ENCODE data around the gene HIF1A. TPM values are rescaled to one million over a fixed set of nuclear protein-coding genes. Genes with fewer than 3 reads are reported as not detected.
"Not testable (repeated sequence)": the region's sequence is repeated elsewhere in the genome, so short reads cannot be mapped to it uniquely, and the experiment has no call there.

Gene HIF1A
- total and polyA plus RNA-seq, 4 donors: 43.8 to 173 (median 106) TPM

GRCh38 chr14:61699027-61699426, 3.7 kb downstream of the HIF1A start:
- intact Hi-C loops (cut with DNase I): loop anchor here (5.0 to 10.0 kb wide), 5 partner anchors 48 to 224 kb away; no protein-coding TSS in a partner anchor
- Histone ChIP-seq H3K4me3 (ENCODE audit: low read length in 2 of 2) (no peak overlapping the region), H3K4me1 (ENCODE audit: control insufficient read depth in 1 of 2, insufficient read depth in 2 of 2, low read length in 2 of 2) (peaks cover 0 to 2% of the 10 kb centered on the region in 2 donors), H3K27me3 (ENCODE audit: control insufficient read depth in 1 of 2, insufficient read depth in 2 of 2, low read length in 1 of 2) (peaks cover 0 to 2% of the 10 kb centered on the region in 2 donors), H3K36me3 (ENCODE audit: control insufficient read depth in 1 of 2, insufficient read depth in 2 of 2, low read length in 1 of 2) (no peaks in the 10 kb centered on the region), H3K9me3 (ENCODE audit: control insufficient read depth, low read length) (no peaks in the 10 kb centered on the region), H3K27ac (ENCODE audit: low read depth in 1 of 2, low read length in 2 of 2) (no peak overlapping the region)
- DNase-seq (no peak), ATAC-seq (ENCODE audit: low FRiP score) (no peak)
- 82% methylated on average over 6 of the region's 6 CpGs for WGBS, 2 donors

GRCh38 chr14:61700104-61700886, 5.0 kb downstream of the HIF1A start:
- Histone ChIP-seq H3K4me1 (ENCODE audit: control insufficient read depth in 1 of 2, insufficient read depth in 2 of 2, low read length in 2 of 2) (peaks cover 0 to 2% of the 10 kb centered on the region in 2 donors), H3K36me3 (ENCODE audit: control insufficient read depth in 1 of 2, insufficient read depth in 2 of 2, low read length in 1 of 2) (no peaks in the 10 kb centered on the region), H3K4me3 (ENCODE audit: low read length in 2 of 2) (no peak overlapping the region), H3K27ac (ENCODE audit: low read depth in 1 of 2, low read length in 2 of 2) (no peak overlapping the region), H3K9me3 (ENCODE audit: control insufficient read depth, low read length) (no peaks in the 10 kb centered on the region), H3K27me3 (ENCODE audit: control insufficient read depth in 1 of 2, insufficient read depth in 2 of 2, low read length in 1 of 2) (peaks cover 0 to 1% of the 10 kb centered on the region in 2 donors)
- 79 to 81% methylated on average over 2 of the region's 2 CpGs for WGBS, 2 donors
- ATAC-seq (ENCODE audit: low FRiP score) (no peak), DNase-seq (no peak)
- intact Hi-C loops (cut with DNase I): no loop called here

- peaks cover 1 to 2% of the 10 kb centered on the region in 2 donors for H3K4me1 ChIP-seq (ENCODE audit: control insufficient read depth in 1 of 2, insufficient read depth in 2 of 2, low read length in 2 of 2)
- H3K9me3 ChIP-seq (ENCODE audit: control insufficient read depth, low read length): no peaks in the 10 kb centered on the region
- DNase-seq (no peak), ATAC-seq (ENCODE audit: low FRiP score) (no peak)
- no peaks in the 10 kb centered on the region for H3K27me3 ChIP-seq (ENCODE audit: control insufficient read depth in 1 of 2, insufficient read depth in 2 of 2, low read length in 1 of 2)
- WGBS, 2 donors: 83 to 86% methylated on average over 7 of the region's 7 CpGs
- no peaks in the 10 kb centered on the region for H3K36me3 ChIP-seq (ENCODE audit: control insufficient read depth in 1 of 2, insufficient read depth in 2 of 2, low read length in 1 of 2)
- H3K4me3 ChIP-seq (ENCODE audit: low read length in 2 of 2): no peak overlapping the region
- intact Hi-C loops (cut with DNase I): no loop called here
- no peak overlapping the region for H3K27ac ChIP-seq (ENCODE audit: low read depth in 1 of 2, low read length in 2 of 2)
Measured at GRCh38 chr14:61701946-61702345, 6.6 kb downstream of the HIF1A start.

GRCh38 chr14:61703342-61704129, 8.2 kb downstream of the HIF1A start:
- H3K27ac ChIP-seq (ENCODE audit: low read depth in 1 of 2, low read length in 2 of 2): no peak overlapping the region
- ATAC-seq (ENCODE audit: low FRiP score): no peak
- WGBS, 2 donors: 64 to 67% methylated on average over 3 of the region's 3 CpGs

GRCh38 chr14:61704554-61704953, 9.2 kb downstream of the HIF1A start:
- DNase-seq (no peak), ATAC-seq (ENCODE audit: low FRiP score) (no peak)
- intact Hi-C loops (cut with DNase I): no loop called here
- Histone ChIP-seq H3K36me3 (ENCODE audit: control insufficient read depth in 1 of 2, insufficient read depth in 2 of 2, low read length in 1 of 2) (no peaks in the 10 kb centered on the region), H3K27ac (ENCODE audit: low read depth in 1 of 2, low read length in 2 of 2) (no peak overlapping the region), H3K27me3 (ENCODE audit: control insufficient read depth in 1 of 2, insufficient read depth in 2 of 2, low read length in 1 of 2) (no peaks in the 10 kb centered on the region), H3K4me1 (ENCODE audit: control insufficient read depth in 1 of 2, insufficient read depth in 2 of 2, low read length in 2 of 2) (peaks cover 0 to 1% of the 10 kb centered on the region in 2 donors), H3K4me3 (ENCODE audit: low read length in 2 of 2) (no peak overlapping the region), H3K9me3 (ENCODE audit: control insufficient read depth, low read length) (no peaks in the 10 kb centered on the region)
- 90% methylated on average over 3 of the region's 3 CpGs for WGBS, 2 donors

More at GRCh38 chr14:61703342-61704129, 8.2 kb downstream of the HIF1A start:
- intact Hi-C loops (cut with DNase I): no loop called here
- no peaks in the 10 kb centered on the region for H3K9me3 ChIP-seq (ENCODE audit: control insufficient read depth, low read length)
- H3K4me1 ChIP-seq (ENCODE audit: control insufficient read depth in 1 of 2, insufficient read depth in 2 of 2, low read length in 2 of 2): peaks cover 0 to 1% of the 10 kb centered on the region in 2 donors
- H3K4me3 ChIP-seq (ENCODE audit: low read length in 2 of 2): no peak overlapping the region
- no peaks in the 10 kb centered on the region for H3K27me3 ChIP-seq (ENCODE audit: control insufficient read depth in 1 of 2, insufficient read depth in 2 of 2, low read length in 1 of 2)
- no peak for DNase-seq
- H3K36me3 ChIP-seq (ENCODE audit: control insufficient read depth in 1 of 2, insufficient read depth in 2 of 2, low read length in 1 of 2): no peaks in the 10 kb centered on the region

- Histone ChIP-seq H3K4me1 (ENCODE audit: control insufficient read depth in 1 of 2, insufficient read depth in 2 of 2, low read length in 2 of 2) (peaks cover 0 to 1% of the 10 kb centered on the region in 2 donors), H3K9me3 (ENCODE audit: control insufficient read depth, low read length) (no peaks in the 10 kb centered on the region), H3K27me3 (ENCODE audit: control insufficient read depth in 1 of 2, insufficient read depth in 2 of 2, low read length in 1 of 2) (no peaks in the 10 kb centered on the region), H3K36me3 (ENCODE audit: control insufficient read depth in 1 of 2, insufficient read depth in 2 of 2, low read length in 1 of 2) (no peaks in the 10 kb centered on the region), H3K4me3 (ENCODE audit: low read length in 2 of 2) (no peak overlapping the region), H3K27ac (ENCODE audit: low read depth in 1 of 2, low read length in 2 of 2) (no peak overlapping the region)
- no peak for ATAC-seq (ENCODE audit: low FRiP score)
- intact Hi-C loops (cut with DNase I): no loop called here
- DNase-seq: no peak
- 82 to 85% methylated on average over 1 of the region's 1 CpG for WGBS, 2 donors
Measured at GRCh38 chr14:61705017-61705416, 9.7 kb downstream of the HIF1A start.

- no peak overlapping the region for H3K4me3 ChIP-seq (ENCODE audit: low read length in 2 of 2)
- H3K36me3 ChIP-seq (ENCODE audit: control insufficient read depth in 1 of 2, insufficient read depth in 2 of 2, low read length in 1 of 2): no peaks in the 10 kb centered on the region
- ATAC-seq (ENCODE audit: low FRiP score) (no peak), DNase-seq (no peak)
- no peak overlapping the region for H3K27ac ChIP-seq (ENCODE audit: low read depth in 1 of 2, low read length in 2 of 2)
- 77 to 79% methylated on average over 3 of the region's 3 CpGs for WGBS, 2 donors
- no peaks in the 10 kb centered on the region for H3K9me3 ChIP-seq (ENCODE audit: control insufficient read depth, low read length)
- intact Hi-C loops (cut with DNase I): no loop called here
- no peaks in the 10 kb centered on the region for H3K27me3 ChIP-seq (ENCODE audit: control insufficient read depth in 1 of 2, insufficient read depth in 2 of 2, low read length in 1 of 2)
- H3K4me1 ChIP-seq (ENCODE audit: control insufficient read depth in 1 of 2, insufficient read depth in 2 of 2, low read length in 2 of 2): peaks cover 0 to 1% of the 10 kb centered on the region in 2 donors
Measured at GRCh38 chr14:61706096-61706690, 10.9 kb downstream of the HIF1A start.

GRCh38 chr14:61707774-61708173, 12.5 kb downstream of the HIF1A start:
- H3K27ac ChIP-seq (ENCODE audit: low read depth in 1 of 2, low read length in 2 of 2); intact Hi-C loops (cut with DNase I); DNase-seq; ATAC-seq (ENCODE audit: low FRiP score); H3K4me3 ChIP-seq (ENCODE audit: low read length in 2 of 2); H3K4me1 ChIP-seq (ENCODE audit: control insufficient read depth in 1 of 2, insufficient read depth in 2 of 2, low read length in 2 of 2); H3K27me3 ChIP-seq (ENCODE audit: control insufficient read depth in 1 of 2, insufficient read depth in 2 of 2, low read length in 1 of 2); H3K36me3 ChIP-seq (ENCODE audit: control insufficient read depth in 1 of 2, insufficient read depth in 2 of 2, low read length in 1 of 2); H3K9me3 ChIP-seq (ENCODE audit: control insufficient read depth, low read length): not testable (repeated sequence)
- 91 to 97% methylated on average over 2 of the region's 4 CpGs for WGBS, 2 donors
